SJSA1 (cell line): Measurements from ENCODE around the gene LSMEM2. TPM values are rescaled to one million over a fixed set of nuclear protein-coding genes. Genes with fewer than 3 reads are reported as not detected.

Experiments used
- DNase-seq, 2 experiments: peaks; one replicate each; pipeline ENCODE4 v3.0.0-alpha.2; 2015 to 2020; ENCODE audit warnings: low spot score in 2 of 2, low read depth in 1 of 2
- H3K27ac ChIP-seq: fragments of 250-450 bp; sonication (Bioruptor Pico); 2 replicates; pipeline ENCODE4 v1.5.1; 2020; ENCODE audit warnings: mild to moderate bottlenecking, moderate library complexity
- H3K27me3 ChIP-seq: fragments of 250-450 bp; sonication (Bioruptor Pico); replicated peaks from 2 replicates; pipeline ENCODE4 v1.5.1; 2020; ENCODE audit warnings: mild to moderate bottlenecking, moderate library complexity
- H3K36me3 ChIP-seq: fragments of 250-450 bp; sonication (Bioruptor Pico); 2 replicates; pipeline ENCODE4 v1.5.1; 2020; ENCODE audit warnings: mild to moderate bottlenecking
- H3K4me1 ChIP-seq: fragments of 250-450 bp; sonication (Bioruptor Pico); replicated peaks from 2 replicates; pipeline ENCODE4 v1.6.1; 2021; ENCODE audit warnings: mild to moderate bottlenecking
- H3K4me3 ChIP-seq: fragments of 250-450 bp; sonication (Bioruptor Pico); 2 replicates; pipeline ENCODE4 v1.5.1; 2020; ENCODE audit warnings: mild to moderate bottlenecking
- H3K9me3 ChIP-seq: fragments of 250-450 bp; sonication (Bioruptor Pico); replicated peaks from 2 replicates; pipeline ENCODE4 v1.5.1; 2020; ENCODE audit warnings: mild to moderate bottlenecking
- total RNA-seq: library from RNA; depleted of rRNA; stranded (reverse); fragments of >200 nt; shearing (Covaris generic); gene quantifications from 2 replicates; pipeline ENCODE4 v1.2.3, GENCODE V29; 2014

Gene LSMEM2
- total RNA-seq, 1 experiment from 2014 or later, result not detected

DNA sequence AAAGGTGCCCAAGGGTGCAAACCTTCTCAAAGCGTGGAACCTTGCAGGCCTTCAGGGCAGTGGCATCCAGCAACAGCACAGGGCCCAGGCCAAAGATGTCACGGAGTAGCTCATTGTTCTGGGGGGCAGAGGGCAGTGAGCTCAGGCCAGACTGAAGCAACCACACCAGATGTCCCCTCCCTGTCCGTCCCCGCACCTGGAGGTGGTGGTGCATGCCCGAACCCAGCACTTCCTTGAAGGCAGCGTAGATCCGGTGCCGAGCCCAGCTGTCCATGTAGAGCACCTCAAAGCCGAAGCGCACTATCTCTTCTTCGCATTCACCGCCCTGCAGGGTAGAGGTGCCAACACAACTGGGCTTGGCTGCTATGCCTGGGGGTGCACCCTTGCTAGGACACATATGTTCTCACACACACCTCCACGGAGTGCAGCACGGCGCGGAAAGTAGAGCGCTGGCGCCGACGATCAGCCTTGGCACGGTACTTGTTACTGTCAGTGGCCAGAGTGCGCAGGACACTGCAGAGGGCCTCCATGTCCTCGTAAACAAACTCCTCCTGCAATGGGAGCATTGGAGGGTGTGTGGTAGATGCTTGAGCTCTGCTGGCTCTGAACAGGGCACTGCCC, 9.6 kb downstream of the LSMEM2 start:
- Histone ChIP-seq H3K27me3 (no peaks in the 10 kb centered on the region), H3K4me1 (peaks cover 14% of the 10 kb centered on the region), H3K4me3 (no peak overlapping the region), H3K36me3 (peaks cover 42% of the 10 kb centered on the region), H3K9me3 (no peaks in the 10 kb centered on the region), H3K27ac (no peak overlapping the region)
- no peak for DNase-seq

DNA sequence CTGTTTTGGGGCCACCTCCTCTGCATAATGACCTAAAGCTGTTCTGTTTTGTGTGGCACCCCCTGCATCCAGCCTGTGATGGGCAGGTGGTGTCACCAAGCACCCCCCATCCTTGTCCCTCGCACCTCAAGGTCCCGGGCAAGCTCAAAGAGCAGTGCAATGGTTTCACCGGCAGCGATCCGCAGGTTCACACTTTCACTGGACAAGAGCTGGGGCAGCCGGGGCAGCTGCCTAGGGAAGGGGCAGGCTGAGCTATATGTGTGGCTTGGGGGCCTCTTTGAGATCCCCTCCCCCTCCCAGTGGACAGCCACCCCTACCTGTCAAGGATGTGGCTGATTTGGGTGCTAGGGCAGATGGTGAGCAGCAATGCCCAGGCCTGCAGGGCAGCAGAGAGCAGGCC, 10.2 kb downstream of the LSMEM2 start:
- Histone ChIP-seq H3K36me3 (peaks cover 42% of the 10 kb centered on the region), H3K27ac (no peak overlapping the region), H3K4me3 (no peak overlapping the region), H3K4me1 (peaks cover 14% of the 10 kb centered on the region), H3K9me3 (no peaks in the 10 kb centered on the region), H3K27me3 (no peaks in the 10 kb centered on the region)
- DNase-seq, result no peak

GRCh38 chr3:50290161-50290641, 11.3 kb downstream of the LSMEM2 start:
- H3K27ac ChIP-seq, result no peak overlapping the region
- H3K27me3 ChIP-seq, result no peaks in the 10 kb centered on the region

DNA sequence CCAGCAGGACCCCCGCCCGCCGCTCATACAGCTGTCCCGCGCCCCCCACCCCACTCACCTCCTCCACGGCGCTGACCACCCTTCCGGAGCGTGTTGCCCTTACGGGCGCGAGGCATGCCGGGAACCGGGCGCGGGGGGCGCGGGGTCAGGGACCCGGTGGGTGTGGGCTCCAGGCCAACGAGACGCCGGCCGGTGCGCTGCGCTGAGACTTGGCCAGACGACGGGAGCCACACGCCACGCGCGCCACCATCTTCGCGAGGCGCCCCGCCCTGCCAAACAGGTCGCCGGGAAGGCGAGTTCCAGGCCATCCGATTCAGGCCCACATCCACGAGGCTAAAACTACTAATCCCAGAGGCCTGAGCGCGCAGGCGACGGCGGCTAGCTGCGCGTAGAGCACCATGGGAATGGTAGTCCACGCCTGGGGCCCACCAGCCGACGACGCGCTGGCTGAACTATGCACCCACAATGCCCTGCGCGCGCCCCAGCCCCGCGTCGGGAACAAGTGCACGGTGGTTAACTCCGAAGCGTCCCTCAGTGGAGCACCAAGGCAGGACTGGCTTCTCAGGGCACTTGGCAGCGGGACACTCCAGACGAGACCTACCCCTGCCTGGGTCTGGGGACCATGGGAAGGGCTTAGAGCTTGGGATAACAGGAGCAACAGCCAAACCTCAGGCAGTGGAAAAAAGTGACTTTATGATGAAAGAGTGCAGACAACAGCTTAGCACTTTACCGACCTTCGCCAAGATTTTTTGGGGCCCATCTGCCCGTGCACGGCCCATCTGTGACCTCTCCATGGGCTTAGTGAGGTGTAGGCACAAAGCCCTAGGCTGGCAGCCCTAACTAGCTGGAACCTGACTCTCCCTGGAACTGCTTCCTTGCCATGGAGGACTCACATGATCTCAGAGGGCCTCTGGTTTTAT, 13.5 kb downstream of the LSMEM2 start, which contains the start of gene IFRD2:
IFRD2 (minus strand) TSS at position 271 of the 920 bp plus-strand sequence; CDS start at position 116, 155 bp downstream.
- Histone ChIP-seq H3K4me1 (peaks cover 14% of the 10 kb centered on the region), H3K36me3 (peaks cover 37% of the 10 kb centered on the region)

More at GRCh38 chr3:50290161-50290641, 11.3 kb downstream of the LSMEM2 start:
- no peak for DNase-seq
- Histone ChIP-seq H3K4me3 (no peak overlapping the region), H3K36me3 (peaks cover 42% of the 10 kb centered on the region), H3K4me1 (peaks cover 14% of the 10 kb centered on the region), H3K9me3 (no peaks in the 10 kb centered on the region)

GRCh38 chr3:50293079-50293801, 14.4 kb downstream of the LSMEM2 start:
- Histone ChIP-seq H3K36me3 (peaks cover 30% of the 10 kb centered on the region), H3K4me3 (no peak overlapping the region), H3K27ac (no peak overlapping the region), H3K27me3 (no peaks in the 10 kb centered on the region), H3K4me1 (peaks cover 14% of the 10 kb centered on the region), H3K9me3 (no peaks in the 10 kb centered on the region)
- no peak for DNase-seq

More for the DNA sequence above, 13.5 kb downstream of the LSMEM2 start, which contains the start of gene IFRD2:
- peak within 1 kb of the TSS; percentile 73 for H3K4me3 ChIP-seq
- H3K27ac ChIP-seq, result peak within 1 kb of the TSS; percentile 83
- H3K27me3 ChIP-seq, result no peaks in the 10 kb centered on the region
- DNase-seq, result peak; percentile 82 to 96
- no peaks in the 10 kb centered on the region for H3K9me3 ChIP-seq

DNA sequence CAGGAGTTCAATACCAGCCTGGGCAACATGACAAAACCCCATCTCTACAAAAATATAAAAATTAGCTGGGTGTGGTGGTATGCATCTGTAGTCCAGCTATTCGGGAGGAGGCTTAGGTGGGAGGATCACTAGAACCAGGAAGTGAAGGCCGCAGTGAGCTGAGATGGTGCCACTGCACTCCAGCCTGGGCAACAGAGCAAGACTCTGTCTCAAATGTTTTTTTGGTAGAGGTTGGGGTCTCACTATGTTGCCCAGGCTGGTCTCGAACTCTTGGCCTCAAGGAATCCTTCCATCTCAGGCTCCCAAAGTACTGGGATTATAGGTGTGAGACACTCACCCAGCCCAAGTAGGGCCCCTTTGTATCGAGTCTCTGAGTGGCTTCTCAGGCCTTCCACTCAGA, 15.2 kb downstream of the LSMEM2 start:
- peaks cover 22% of the 10 kb centered on the region for H3K36me3 ChIP-seq
- no peak overlapping the region for H3K4me3 ChIP-seq
- H3K4me1 ChIP-seq, result peaks cover 20% of the 10 kb centered on the region
- H3K9me3 ChIP-seq, result no peaks in the 10 kb centered on the region
- H3K27me3 ChIP-seq, result no peaks in the 10 kb centered on the region
- no peak for DNase-seq
- H3K27ac ChIP-seq, result no peak overlapping the region

- H3K27me3 ChIP-seq, result no peaks in the 10 kb centered on the region
- H3K27ac ChIP-seq, result no peak overlapping the region
- H3K9me3 ChIP-seq, result no peaks in the 10 kb centered on the region
- peaks cover 15% of the 10 kb centered on the region for H3K36me3 ChIP-seq
- H3K4me3 ChIP-seq, result no peak overlapping the region
- no peak for DNase-seq
- peaks cover 21% of the 10 kb centered on the region for H3K4me1 ChIP-seq
These were observed 15.9 kb downstream of the LSMEM2 start for GRCh38 chr3:50294492-50295403.

- no peak for DNase-seq
- Histone ChIP-seq H3K4me3 (no peak overlapping the region), H3K4me1 (peaks cover 29% of the 10 kb centered on the region)
These were observed 16.9 kb downstream of the LSMEM2 start for GRCh38 chr3:50295553-50296431.

GRCh38 chr3:50296721-50297383, 18.0 kb downstream of the LSMEM2 start:
- Histone ChIP-seq H3K4me1 (peaks cover 21% of the 10 kb centered on the region), H3K27me3 (no peaks in the 10 kb centered on the region), H3K4me3 (no peak overlapping the region), H3K36me3 (peaks cover 4% of the 10 kb centered on the region; the same call in 1 of the 2 replicates), H3K27ac (no peak overlapping the region), H3K9me3 (no peaks in the 10 kb centered on the region)
- no peak for DNase-seq

More at GRCh38 chr3:50295553-50296431, 16.9 kb downstream of the LSMEM2 start:
- Histone ChIP-seq H3K36me3 (peaks cover 6% of the 10 kb centered on the region), H3K27me3 (no peaks in the 10 kb centered on the region), H3K27ac (no peak overlapping the region), H3K9me3 (no peaks in the 10 kb centered on the region)

DNA sequence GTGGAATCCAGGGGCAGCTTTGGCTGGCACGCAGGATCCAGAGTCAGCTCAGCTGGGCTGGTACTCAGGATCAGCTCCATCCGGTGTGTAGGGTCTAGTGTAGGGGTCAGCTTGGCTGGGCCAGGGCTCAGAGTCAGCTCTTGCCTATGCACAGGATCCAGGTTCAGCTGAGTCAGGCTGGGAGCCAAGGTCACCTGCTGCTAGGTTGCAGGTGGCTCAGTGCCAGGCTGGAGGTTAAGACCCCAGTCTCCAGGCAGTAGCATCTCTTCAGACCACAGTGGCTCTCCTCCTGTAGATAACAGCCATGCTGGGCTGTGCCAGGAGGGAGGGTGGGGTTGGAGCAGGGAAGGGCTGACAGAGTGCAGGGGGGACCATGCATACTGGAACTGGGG, 18.5 kb downstream of the LSMEM2 start:
- no peak for DNase-seq
- no peaks in the 10 kb centered on the region for H3K36me3 ChIP-seq
- no peaks in the 10 kb centered on the region for H3K27me3 ChIP-seq
- H3K4me1 ChIP-seq, result peaks cover 21% of the 10 kb centered on the region
- no peaks in the 10 kb centered on the region for H3K9me3 ChIP-seq
- no peak overlapping the region for H3K27ac ChIP-seq
- no peak overlapping the region for H3K4me3 ChIP-seq

DNA sequence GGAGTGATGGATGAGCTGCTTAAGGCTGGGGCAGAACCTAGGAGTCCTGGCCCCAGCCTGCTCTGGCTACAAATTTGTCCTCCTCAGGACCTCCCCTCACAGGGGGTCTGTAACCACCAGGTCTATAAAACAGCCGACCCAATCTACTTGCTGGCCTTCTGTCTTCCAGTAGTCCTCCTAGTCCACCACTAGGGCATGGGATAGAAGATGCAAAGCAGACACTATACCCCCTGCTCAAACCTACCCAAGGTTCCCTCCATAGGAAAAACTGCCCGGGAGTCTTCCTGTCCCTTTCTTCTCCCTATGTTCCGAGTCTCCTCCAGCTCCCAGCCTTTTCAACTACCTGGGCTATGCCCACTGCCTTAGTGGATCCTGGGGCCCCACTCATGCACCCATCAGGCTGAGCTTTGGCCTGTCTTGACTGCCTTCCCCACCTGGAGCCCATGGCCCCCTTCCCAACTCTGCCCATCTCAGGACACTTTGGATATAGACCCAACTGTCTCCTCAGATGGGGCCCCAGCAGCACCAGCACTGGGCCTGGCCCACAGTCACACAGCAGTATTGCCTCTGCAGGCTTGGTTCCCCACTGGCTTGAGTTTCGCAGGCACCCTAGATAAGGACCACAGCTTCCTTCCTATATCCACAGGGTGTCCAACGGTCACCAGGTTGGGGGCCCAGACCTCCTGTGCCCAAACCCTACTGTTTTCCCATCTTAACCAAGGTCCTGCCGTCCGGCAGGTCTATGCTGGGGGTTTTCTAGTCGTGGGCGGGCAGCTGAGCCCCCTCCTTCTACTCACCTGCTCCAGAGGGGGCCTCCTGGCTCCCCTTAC, 19.2 kb downstream of the LSMEM2 start:
- Histone ChIP-seq H3K9me3 (no peaks in the 10 kb centered on the region), H3K36me3 (no peaks in the 10 kb centered on the region), H3K4me3 (peak overlapping the region; percentile 50), H3K27ac (no peak overlapping the region), H3K27me3 (no peaks in the 10 kb centered on the region), H3K4me1 (peaks cover 16% of the 10 kb centered on the region)
- no peak for DNase-seq
